CD4-positive, alpha-beta T cell treated with Interleukin-2 at 100 ng/mL for 4 hours (primary cell): ENCODE data around the gene MED13.
A peak's percentile ranks its signal among the peaks of the same experiment; 100 is the strongest.
"Not testable (repeated sequence)": the region's sequence is repeated elsewhere in the genome, so short reads cannot be mapped to it uniquely, and the experiment has no call there.

Experiments used
- DNase-seq: peaks from one replicate; pipeline ENCODE4 v3.0.0-alpha.2; 2020; ENCODE audit warnings: low spot score

MED13 gene

DNA sequence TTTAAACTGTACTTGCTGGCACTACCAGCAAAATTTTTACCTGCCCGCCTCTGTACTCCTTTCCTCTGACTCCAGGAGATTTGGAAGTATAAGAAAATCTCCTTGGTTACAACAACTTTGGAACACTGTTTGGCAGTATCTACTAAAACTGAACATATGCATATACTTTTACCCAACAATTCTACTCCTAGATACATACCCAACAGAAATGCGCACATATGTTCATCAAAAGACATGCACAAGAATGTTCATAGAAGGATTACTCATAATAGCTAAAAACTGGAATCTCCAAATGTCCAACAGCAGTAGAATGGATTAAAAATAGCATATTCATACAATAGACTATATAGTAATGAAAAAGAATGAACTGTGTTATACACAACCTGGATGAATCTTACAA, 21.7 kb upstream of the MED13 start:
- no peak for DNase-seq

DNA sequence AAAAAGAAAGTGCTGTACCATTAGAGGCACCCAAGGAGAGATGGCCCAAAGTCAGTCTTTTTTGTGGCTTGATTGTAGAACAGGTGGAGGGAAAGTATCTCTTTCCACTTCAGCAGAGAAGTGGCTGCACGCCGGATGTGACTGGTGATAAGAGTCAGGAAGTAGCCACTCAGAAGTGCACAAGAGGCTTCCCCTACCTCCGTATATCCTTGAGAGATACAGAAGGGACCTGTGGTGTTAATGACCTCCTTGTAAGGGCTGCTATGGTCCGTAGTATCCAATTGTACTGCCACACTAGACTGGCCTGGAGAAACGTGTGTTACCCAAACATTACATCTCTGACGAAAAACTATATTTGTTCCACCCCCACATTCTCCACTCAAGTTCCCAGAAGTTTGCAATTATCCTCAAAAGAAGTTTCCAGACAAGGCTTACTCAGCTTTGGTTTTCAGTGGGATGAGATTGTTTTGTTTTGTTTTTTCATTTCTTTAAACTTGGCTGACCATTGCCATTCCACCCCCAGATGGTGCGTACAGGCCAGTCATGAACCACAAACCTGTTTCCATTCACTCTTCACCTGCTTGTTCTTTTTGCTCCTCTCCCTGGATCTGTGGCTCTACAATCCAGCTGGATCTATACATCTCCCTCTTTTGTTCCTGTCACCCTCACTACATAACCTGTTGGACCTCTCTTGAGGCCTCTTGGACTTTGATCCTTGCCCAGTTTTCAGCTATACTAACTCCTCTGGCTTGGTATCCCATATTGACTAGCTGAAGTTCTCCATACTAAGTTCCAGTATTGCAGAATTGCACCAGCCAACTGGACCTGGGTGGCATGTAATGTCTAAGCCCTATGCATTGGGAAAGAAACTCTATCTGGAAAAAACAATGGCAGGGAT, 20.7 kb upstream of the MED13 start:
- no peak for DNase-seq

- DNase-seq = no peak
Observed at GRCh38 chr17:62084585-62084984, 19.5 kb upstream of the MED13 start.

- no peak for DNase-seq
Observed at GRCh38 chr17:62083651-62084050, 18.6 kb upstream of the MED13 start.

GRCh38 chr17:62080647-62081046, 15.6 kb upstream of the MED13 start:
- no peak for DNase-seq

GRCh38 chr17:62078009-62078408, 12.9 kb upstream of the MED13 start:
- DNase-seq = no peak

DNA sequence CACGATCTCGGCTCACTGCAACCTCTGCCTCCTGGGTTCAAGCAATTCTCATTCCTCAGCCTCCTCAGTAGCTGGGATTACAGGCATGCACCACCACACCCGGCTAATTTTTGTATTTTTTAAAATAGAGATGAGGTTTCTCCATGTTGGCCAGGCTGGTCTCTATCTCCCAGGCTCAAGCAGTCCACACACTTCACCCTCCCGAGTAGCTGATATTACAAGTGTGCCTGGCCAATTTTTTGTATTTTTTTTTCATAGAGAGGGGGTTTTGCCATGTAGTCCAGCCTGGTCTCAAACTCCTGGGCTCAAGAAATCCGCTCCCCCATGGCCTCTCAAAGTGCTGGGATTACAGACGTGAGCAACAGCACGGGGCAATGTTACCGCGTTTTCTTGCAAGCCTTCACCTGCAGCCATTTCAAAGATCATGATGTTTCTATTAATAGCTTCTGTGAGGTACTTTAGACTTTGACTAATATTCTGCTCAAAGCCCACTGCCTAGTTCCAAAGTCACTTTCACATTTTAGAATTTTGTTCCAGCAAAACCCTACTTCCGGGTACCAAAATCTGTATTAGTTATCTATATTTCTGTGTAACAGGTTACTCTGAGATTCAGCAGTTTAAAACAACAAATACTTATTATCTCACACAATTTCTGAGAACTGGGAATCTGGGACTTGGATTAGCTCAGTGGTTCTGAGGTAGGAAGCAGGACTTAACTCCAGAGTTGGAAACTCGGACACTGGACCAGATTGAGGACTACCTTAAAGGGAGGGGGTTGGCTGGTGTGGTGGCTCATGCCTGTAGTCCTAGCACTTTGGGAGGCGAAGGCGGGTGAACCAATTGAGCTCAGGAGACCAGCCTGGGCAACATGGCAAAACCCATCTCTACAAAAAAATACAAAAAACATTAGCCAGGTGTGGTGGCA, 12.0 kb upstream of the MED13 start:
- no peak for DNase-seq

- DNase-seq = no peak
Observed at GRCh38 chr17:62075308-62075815, 10.3 kb upstream of the MED13 start.

- DNase-seq = no peak
Observed at GRCh38 chr17:62073993-62074392, 8.9 kb upstream of the MED13 start.

GRCh38 chr17:62072855-62073254, 7.8 kb upstream of the MED13 start:
- not testable (repeated sequence) for DNase-seq

DNA sequence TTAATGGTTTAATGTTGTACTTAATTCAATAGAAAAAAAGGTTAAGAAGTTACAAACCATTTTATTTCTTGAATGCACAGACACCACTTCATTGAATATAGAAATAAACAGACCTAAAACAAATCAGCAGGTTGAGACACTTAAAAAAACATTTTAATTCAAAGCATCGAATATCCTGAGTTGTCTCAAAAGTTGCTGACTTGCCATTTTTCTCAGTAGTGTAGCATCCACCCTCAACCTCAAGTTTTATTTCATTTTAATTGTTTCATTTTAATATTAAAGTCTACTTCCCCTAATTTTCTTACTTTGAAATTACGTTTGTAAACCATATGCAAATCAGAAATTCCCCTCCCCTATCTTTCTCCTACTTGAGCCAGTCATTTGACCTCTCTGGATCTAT, 5.8 kb upstream of the MED13 start:
- DNase-seq = no peak

GRCh38 chr17:62067165-62068145, 2.4 kb upstream of the MED13 start:
- DNase-seq = no peak

GRCh38 chr17:62065611-62066468, 762 bp upstream of the MED13 start:
- DNase-seq = peak; percentile 99

DNA sequence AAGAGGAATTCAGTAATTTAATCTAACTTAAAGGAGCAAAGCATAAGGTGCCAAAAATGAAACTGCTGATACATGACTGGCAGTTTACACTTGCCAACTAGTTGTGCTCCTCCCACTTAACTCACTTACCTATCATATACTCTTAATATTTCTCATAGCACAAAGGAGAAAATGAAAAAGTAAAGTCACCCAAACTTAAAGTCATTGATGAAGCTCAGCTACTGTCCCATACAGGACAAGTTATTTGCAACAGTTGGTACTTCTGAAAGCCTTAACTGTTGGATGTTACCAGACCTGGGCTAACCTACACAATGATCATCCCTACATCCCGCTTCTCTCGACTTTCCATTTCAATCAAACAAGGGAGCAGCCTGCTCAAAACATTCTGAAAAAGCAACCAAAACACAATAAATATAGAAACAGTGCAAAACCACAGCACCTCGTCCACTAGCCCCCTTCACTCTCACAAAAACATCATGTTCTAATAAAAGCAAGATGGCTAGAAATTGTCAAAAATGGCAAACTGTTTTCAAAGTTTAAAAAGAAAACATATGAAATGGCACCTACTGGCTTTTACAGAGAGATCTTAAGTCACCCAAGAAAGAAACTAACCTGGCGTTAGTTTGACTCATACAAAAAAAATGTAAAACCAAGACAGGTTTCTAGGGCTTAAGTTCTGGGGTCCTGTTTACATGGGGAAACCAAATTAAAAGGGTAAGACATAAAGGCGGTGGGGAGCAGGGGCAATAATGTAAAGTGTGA, 868 bp downstream of the MED13 start:
- peak; percentile 40 for DNase-seq

GRCh38 chr17:62062944-62063343, 2.1 kb downstream of the MED13 start:
- DNase-seq = no peak

GRCh38 chr17:62062302-62062701, 2.8 kb downstream of the MED13 start:
- DNase-seq = no peak

DNA sequence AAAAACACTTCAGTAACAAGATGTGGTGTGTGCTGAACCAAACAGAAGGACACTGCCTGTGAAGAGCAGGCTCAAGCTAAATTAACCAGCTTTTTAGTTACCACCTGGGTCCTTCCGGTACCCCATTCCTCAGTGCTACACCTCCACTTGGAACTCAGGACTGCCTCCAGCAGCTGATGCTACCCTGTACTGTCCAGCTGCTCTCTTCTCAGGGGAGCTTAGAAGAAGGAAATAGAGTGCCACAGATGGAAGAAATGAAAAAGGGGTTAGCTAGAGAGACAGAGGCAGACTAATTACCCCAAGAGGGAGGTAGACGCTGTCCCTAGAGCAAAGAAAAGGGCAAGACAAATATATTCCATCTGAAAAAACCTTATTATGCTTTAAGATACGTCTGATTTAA, 5.7 kb downstream of the MED13 start:
- DNase-seq = no peak

GRCh38 chr17:62058611-62059010, 6.5 kb downstream of the MED13 start:
- no peak for DNase-seq

DNA sequence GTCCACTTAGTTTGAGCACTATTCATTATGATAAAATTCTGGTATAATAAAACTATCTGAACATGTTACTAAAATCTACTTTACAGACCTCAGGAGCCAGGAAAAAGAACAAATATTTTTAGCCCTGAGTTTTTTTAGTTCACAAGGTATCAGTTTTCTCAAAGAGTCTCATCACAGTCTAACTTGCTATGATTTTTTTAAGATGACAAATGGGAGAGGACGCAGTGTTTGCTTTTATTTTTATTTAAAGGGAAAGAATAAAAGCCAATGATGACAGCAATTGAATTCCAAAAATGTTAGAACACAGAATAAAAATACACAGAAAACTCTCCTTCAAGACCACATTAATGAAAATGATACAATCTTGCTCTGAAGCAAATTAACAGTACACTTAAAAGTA, 7.4 kb downstream of the MED13 start:
- no peak for DNase-seq
